HL-60/S4 (cell line): ENCODE results near the gene ENTPD2.

Source experiments
- in situ Hi-C: fragments of 300-500 bp; cut with MboI; formaldehyde crosslinking; loops from 2 replicates; pipeline ENCODE4 v1.14.3; 2022; ENCODE audit warnings: low sequenced_read_pairs

Gene ENTPD2

DNA sequence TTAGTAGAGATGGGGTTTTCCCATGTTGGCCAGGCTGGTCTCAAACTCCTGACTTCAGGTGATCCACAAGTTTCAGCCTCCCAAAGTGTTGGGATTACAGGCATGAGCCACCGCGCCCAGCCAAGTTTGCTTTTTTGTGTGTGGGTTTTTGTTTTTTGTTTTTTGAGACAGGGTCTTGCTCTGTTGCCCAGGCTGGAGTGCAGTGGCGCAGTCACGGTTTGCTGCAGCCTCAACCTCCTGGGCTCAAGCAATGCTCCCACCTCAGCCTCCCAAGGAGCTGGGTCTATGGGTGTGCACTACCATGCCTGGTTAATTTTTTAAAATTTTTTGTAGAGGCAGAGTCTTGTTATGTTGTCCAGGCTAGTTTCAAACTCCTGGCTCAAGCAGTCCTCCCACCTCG lies 20.4 kb downstream of the ENTPD2 start:
- in situ Hi-C loops = loop anchor here (25.0 kb wide), 1 partner anchor 246 kb away; the partner anchor contains the start of genes CCDC183 and TMEM141

GRCh38 chr9:137032858-137033257 lies 21.0 kb downstream of the ENTPD2 start:
- in situ Hi-C loops = loop anchor here (25.0 kb wide), 1 partner anchor 246 kb away; the partner anchor contains the start of genes CCDC183 and TMEM141

- in situ Hi-C loops = loop anchor here (25.0 kb wide), 1 partner anchor 245 kb away; the partner anchor contains the start of genes CCDC183 and TMEM141
Observed at GRCh38 chr9:137031904-137032640, 21.8 kb downstream of the ENTPD2 start, which contains the start of gene FUT7. TSS of gene FUT7 (minus strand) at chr9:137032088. CDS start at chr9:137031991, 97 bp downstream.

DNA sequence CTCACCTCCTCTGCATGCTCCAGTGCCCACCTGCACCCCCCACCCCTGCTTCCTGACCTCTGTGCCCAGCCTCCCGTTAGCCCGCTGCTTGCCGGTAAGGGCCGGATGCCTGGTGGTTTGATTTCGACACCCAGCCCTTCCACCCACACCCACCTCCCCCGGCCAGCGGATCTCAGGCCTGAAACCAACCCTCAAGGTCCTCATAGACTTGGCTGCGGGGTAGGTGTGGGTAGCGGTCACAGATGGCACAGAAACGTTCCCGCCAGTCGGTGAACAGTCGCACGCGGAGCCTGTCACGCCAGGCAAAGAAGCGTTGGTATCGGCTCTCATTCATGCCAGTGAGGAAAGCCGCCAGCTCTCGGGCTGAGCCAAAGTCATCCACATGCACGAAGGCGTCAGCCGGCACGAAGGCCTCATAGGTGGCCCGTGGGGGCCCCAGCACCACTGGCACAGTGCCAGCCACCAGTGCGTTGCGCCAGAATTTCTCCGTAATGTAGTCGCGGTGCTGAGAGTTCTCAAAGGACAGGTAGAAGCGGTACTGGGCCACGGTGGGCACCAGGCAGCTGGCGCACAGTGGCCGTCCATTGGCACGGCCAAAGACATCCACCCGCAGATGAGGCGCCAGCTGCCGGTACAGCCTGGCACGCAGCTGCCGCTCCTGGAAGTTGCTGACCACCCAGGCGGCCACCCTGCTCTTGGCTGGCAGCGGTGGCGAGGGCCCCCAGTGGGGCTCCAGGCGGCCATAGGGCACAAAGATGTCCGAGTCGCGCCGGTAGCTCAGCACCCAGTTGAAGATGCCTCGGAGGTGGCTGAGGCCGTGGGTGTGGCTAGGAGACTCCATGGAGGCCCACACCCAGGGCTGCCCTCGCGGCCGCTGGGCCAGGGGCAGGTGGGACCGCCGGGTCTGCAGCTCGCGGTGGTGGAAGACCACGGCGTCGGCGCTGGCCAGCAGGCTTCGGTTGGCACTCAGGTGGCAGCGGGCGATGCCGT lies 23.0 kb downstream of the ENTPD2 start:
- in situ Hi-C loops = loop anchor here (25.0 kb wide), 1 partner anchor 244 kb away; the partner anchor contains the start of genes CCDC183 and TMEM141

GRCh38 chr9:137030006-137030405 lies 23.9 kb downstream of the ENTPD2 start:
- in situ Hi-C loops = loop anchor here (25.0 kb wide), 1 partner anchor 243 kb away; the partner anchor contains the start of genes CCDC183 and TMEM141

DNA sequence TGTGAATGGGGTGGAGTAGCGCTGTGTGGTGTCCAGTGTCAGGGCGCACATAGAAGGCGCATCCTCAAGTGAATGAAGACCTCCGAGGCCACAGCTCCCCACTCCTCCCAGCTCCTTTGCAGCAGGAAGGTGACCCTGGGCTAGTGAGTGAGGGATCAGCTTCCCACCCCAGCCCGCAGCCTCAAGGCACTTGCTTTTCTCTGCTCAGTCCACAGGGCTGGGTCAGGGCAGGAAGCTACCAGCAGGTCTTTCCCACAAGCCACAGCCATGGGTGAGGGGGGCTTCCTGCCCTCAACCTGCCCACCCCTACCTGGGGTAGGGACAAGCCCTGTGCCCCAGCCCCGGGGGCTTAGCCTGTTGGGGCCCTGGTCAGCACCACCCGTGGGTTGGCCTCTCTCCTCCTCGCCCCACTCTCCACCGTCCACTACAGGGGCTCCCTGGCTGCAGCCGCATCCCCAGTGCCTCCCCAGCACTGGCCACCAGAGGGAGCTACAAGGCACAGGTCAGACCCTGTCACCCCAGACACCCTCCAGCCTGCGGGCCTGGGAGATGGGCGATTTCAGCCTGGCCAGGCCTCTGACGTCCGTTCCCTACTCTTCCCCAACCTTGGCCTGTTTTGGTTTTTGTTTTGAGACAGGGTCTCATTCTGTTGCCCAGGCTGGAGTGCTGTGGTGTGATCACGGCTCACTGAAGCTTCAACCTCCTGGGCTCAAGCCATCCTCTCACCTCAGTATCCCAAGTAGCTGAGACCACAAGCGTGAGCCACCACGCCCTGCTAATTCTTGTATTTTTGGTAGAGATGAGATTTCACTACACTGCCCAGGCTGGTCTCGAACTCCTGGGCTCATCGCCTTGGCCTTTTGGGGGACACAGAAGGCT lies 24.6 kb downstream of the ENTPD2 start:
- in situ Hi-C loops = loop anchor here (25.0 kb wide), 1 partner anchor 242 kb away; the partner anchor contains the start of genes CCDC183 and TMEM141

DNA sequence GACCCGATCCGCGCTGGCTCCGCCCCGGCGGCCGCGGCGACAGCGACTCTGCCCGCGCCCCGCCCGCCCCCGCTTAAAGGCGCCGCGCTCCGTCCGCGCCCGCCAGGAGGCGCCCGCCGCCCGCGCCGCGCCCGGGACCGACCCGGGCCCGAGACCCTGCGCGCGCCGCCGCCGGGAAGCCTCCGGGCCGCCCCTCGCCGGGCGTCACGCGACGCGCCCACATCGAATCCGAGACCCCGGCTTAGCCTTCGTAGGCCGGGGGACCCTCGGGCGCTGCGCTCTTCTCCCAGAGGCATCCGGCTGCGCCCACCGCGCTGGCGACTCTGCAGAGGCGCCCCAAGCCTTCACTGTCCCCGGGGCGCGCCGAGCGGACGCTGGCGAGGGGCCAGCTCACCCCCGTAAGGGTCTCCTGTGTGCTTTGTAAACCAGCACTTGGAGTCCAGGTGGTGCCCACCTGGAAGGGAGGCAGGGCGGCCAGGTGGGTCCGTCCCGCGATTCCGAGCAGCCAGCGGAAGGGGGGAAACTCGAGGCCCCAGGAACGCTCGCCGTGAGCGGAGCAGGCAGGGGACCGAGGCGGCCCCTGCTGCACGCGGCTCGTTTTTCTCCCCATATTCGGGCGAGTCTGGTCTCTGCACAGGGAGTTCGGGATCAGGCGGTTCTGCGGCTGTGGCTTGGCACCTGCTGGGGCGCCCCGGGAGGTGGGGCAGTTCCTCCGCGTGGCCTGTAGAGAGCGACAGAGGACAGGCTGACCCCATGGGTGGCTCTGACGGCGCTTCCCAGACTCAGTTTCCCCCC lies 25.4 kb downstream of the ENTPD2 start:
- in situ Hi-C loops = loop anchor here (25.0 kb wide), 1 partner anchor 241 kb away; the partner anchor contains the start of genes CCDC183 and TMEM141

DNA sequence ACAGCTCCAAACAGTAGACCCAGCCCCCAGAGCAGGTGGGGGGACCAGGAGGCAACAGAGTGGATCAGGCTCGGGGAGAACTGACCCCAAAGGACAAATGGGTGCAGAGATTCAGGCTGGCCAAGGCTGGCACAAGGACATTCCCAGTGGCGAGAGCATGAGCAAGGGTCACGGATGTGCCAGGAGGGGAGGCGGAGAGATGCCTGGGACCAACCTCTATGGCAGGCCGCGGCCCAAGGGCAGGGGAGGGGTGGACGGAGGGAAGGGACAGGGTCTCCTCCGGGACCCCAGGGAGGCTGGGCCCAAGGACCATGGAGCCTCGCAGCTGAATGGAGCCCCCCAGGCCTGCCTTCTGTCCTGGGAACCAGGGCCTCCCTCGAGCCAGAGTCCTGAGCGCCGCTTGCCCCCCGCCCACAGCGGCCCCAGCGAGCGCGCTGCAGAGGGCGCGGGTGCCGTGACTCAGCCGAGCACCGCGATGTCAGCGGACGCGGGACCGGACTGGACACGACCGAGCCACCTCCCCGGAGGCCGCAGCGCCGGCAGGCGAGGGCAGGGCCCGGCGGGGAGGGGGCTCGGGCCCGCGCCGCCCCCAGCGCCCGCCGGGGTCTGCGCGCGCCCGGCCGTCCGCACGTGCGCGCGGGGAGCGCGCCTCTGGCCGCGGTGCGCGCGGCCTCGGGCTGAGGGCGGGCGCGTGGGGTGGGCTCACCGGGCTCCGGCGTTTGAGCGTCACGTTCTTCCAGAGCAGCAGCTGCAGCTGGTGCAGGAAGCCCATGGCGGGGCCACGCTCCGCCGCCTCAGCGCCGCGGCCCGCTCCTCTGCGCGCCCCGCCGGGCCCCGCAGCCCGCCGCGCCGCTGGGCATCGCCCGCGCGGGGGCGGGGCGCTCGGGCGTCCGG lies 26.2 kb downstream of the ENTPD2 start, which contains the start of gene ABCA2:
Gene ABCA2 (minus strand): TSS at position 869 of the 894 bp plus-strand sequence. CDS start 97 bp downstream, at position 772.
- in situ Hi-C loops = loop anchor here (25.0 kb wide), 1 partner anchor 240 kb away; the partner anchor contains the start of genes CCDC183 and TMEM141

DNA sequence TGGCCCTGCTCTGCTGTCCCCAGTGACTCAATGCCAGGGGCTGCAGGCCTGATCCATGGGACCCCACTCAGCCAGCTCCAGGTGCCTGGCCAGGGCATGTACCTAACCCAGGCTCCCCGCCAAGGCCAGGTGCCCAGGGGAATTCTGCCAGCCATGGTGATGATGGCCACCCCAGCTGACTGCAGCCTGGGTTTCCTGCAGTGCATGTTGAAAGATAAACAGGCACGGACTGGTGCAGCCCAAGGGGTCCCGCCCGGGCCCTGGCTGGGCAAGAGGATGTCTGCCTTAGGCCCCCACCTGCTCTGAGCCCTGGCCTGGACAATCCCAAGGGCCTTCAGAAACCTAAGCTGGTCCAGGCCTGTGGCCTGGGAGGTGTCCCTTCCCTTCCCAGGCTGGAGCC lies 27.0 kb downstream of the ENTPD2 start:
- in situ Hi-C loops = loop anchor here (25.0 kb wide), 1 partner anchor 240 kb away; the partner anchor contains the start of genes CCDC183 and TMEM141

- in situ Hi-C loops = loop anchor here (25.0 kb wide), 1 partner anchor 239 kb away; the partner anchor contains the start of genes CCDC183 and TMEM141
Observed at GRCh38 chr9:137026384-137026783, 27.5 kb downstream of the ENTPD2 start.

- in situ Hi-C loops = loop anchor here (25.0 kb wide), 1 partner anchor 238 kb away; the partner anchor contains the start of genes CCDC183 and TMEM141
Observed at GRCh38 chr9:137025517-137025966, 28.3 kb downstream of the ENTPD2 start.

DNA sequence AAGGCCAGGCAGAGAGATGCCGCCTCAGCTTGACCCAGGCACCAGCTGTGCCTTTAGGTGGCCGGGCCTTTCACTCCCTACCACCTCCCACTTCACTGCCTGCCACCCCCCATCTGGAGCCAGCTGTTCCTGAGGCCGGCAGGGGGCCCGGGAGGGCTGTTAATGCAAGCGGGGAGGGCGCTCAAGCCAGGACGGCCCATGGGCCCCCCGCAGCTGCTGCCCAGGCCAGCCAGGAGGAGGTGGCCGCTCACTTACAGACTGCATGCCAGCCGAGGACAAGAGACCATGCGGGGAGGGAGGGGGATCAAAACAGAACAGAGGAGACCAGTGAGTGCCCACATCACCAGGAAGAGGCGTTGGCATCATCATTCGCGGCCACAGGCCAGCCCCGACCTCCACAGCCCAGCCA lies 30.3 kb downstream of the ENTPD2 start:
- in situ Hi-C loops = no loop called here

DNA sequence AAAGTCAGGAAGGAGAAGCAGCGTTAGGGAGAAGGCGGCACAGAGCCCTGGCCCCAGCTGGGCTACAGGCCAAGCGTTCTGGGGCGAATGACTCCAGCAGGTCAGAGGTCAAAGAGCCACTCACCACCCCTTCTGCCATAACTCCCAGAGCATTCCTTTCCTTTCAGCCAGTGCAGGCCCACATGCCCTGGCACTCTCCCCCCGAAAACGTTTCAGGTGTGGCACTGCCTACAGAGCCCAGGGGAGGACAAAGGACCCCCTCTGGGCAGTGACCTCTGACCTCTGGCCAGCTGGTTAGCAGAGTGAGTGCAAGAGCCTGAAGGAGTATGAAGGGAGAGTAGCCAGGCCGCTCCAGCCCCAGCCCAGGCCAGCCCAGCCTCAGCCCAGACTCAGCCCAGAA lies 30.7 kb downstream of the ENTPD2 start:
- in situ Hi-C loops = no loop called here

DNA sequence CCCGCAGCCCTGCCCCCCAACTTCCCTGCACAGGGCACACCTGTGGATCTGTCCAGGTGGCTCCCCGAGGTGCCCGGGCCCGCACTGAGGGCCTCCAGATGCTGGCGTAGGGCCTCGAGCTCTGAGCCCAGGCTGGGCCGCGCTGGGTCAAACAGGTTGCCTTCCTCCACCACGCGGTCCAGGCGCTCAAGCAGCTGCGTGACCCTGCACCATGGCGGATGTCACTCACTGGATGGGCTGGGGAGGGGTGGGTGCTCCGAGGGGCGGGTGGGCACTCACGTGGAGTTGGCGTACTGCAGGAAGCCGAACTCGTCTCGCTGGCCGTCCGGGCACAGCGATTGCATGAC lies 31.2 kb downstream of the ENTPD2 start:
- in situ Hi-C loops = no loop called here

- in situ Hi-C loops = no loop called here
Observed at GRCh38 chr9:137021979-137022661, 31.7 kb downstream of the ENTPD2 start.

GRCh38 chr9:137021568-137021978 lies 32.3 kb downstream of the ENTPD2 start:
- in situ Hi-C loops = no loop called here
